Brain microvascular endothelial cell (primary cell): ENCODE data around the gene RGS7.

Source experiments
- DNase-seq: peaks from one replicate; pipeline ENCODE4 v3.0.0-alpha.2; 2020
- H3K27ac ChIP-seq: fragments of 250-450 bp; sonication (Bioruptor Pico); 2 replicates; pipeline ENCODE4 v1.5.1; 2020; ENCODE audit warnings: mild to moderate bottlenecking, moderate library complexity
- H3K27me3 ChIP-seq: fragments of 250-450 bp; sonication (Bioruptor Pico); replicated peaks from 2 replicates; pipeline ENCODE4 v1.5.1; 2020; ENCODE audit warnings: mild to moderate bottlenecking
- H3K36me3 ChIP-seq: fragments of 250-450 bp; sonication (Bioruptor Pico); replicated peaks from 2 replicates; pipeline ENCODE4 v1.5.1; 2020; ENCODE audit warnings: mild to moderate bottlenecking
- H3K4me3 ChIP-seq: 2 replicates; pipeline ENCODE4 v1.5.1; 2011; ENCODE audit warnings: low read depth, mild to moderate bottlenecking, control low read depth, low read length, moderate library complexity
- in situ Hi-C: cut with HindIII; loops from 2 replicates; pipeline ENCODE4 v1.10.0; 2017; ENCODE audit warnings: low sequenced_read_pairs, low pct_ligation_motif_present
- TF ChIP-seq, protein P1 (sequence below): IDR thresholded peaks from 2 replicates; pipeline ENCODE4 v1.5.1; 2011; ENCODE audit warnings: low read depth, mild to moderate bottlenecking, moderate library complexity, low read length, control low read depth, inconsistent platforms; ENCODE audit errors: missing control alignments

The RGS7 gene

DNA sequence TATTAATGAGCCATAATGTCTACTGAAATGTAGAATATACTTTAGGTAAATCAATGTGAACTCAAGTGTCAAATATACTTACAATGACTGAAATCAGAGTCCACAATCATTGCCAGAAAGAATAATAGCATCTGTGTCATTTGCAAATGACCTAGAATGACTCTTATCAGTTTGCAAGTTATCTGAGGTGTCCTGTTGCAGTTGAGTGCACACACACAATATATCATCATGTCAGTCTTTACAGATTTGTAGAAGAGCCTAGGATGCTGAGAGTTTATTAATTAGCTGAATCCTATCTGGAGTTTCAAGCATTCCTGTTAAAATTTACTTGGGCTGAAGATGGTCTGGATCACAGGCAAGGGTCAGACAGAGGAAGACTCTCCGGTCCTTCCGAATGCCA is 421.1 kb downstream of the RGS7 start:
- no peaks in the 10 kb centered on the region for H3K36me3 ChIP-seq
- no peaks in the 10 kb centered on the region for H3K27me3 ChIP-seq
- TF ChIP-seq, protein P1, sequence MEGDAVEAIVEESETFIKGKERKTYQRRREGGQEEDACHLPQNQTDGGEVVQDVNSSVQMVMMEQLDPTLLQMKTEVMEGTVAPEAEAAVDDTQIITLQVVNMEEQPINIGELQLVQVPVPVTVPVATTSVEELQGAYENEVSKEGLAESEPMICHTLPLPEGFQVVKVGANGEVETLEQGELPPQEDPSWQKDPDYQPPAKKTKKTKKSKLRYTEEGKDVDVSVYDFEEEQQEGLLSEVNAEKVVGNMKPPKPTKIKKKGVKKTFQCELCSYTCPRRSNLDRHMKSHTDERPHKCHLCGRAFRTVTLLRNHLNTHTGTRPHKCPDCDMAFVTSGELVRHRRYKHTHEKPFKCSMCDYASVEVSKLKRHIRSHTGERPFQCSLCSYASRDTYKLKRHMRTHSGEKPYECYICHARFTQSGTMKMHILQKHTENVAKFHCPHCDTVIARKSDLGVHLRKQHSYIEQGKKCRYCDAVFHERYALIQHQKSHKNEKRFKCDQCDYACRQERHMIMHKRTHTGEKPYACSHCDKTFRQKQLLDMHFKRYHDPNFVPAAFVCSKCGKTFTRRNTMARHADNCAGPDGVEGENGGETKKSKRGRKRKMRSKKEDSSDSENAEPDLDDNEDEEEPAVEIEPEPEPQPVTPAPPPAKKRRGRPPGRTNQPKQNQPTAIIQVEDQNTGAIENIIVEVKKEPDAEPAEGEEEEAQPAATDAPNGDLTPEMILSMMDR, result no peak
- H3K27ac ChIP-seq, result no peak overlapping the region
- in situ Hi-C loops, result no loop called here
- H3K4me3 ChIP-seq, result no peak overlapping the region
- DNase-seq, result no peak

DNA sequence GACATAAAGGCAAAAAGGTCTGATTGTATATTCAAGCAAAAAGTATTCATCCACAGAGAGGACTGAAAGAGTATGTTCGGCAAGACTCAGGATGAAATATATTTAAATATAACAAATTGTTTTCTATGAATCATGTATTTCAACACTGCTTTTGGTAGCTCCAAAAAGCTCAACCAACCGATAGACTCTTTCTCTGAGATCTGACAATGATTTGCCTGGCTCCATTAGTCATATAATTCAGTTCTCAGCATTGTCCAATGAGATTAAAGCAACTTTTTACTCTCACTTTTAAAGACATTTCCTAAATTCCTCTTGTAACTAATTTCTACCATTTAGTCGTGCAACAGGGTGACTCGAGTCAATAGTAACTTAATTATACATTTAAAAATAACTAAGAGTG is 426.0 kb downstream of the RGS7 start:
- no peak overlapping the region for H3K4me3 ChIP-seq
- in situ Hi-C loops, result no loop called here
- H3K36me3 ChIP-seq, result no peaks in the 10 kb centered on the region
- TF ChIP-seq, protein P1, result no peak
- DNase-seq, result no peak
- no peaks in the 10 kb centered on the region for H3K27me3 ChIP-seq
- no peak overlapping the region for H3K27ac ChIP-seq

DNA sequence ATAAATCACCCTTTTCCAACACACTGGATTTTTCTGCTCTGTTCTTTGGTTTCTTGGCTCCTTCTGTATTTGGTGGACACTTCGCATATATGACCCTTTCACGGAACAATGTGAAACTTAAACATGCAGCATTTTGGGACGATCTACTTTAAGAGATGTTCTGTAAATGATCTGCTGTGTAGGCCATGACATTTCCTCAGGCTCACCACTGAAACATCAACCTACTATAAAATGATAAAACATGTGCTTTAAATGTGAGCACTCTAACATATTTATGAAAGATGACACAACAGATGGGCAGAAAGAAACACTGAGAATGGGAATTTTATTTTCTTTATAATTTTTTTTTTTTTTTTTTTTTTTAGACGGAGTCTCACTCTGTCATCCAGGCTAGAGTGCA is 428.7 kb downstream of the RGS7 start:
- in situ Hi-C loops, result no loop called here
- no peak for DNase-seq
- no peaks in the 10 kb centered on the region for H3K27me3 ChIP-seq

DNA sequence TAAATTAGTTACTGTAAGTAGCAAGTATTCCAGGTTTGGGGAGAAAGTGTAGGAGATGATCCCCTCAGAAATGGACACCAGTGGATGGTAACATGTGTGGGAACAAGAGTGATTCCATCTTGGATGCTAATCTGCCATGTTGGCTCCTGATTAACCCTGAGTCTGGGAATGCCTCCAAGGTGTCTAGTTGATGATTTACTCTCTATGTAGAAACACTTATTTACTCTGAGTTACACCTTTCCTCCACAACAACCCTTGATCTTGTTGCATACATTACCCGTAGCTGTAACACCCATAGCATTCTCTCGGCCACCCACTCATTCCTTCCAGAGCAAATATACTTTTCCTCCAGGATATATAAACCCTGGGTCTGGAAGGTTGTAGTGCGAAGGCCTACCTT is 429.2 kb downstream of the RGS7 start:
- no peaks in the 10 kb centered on the region for H3K36me3 ChIP-seq

More for the DNA sequence above, 428.7 kb downstream of the RGS7 start:
- Histone ChIP-seq H3K4me3 (no peak overlapping the region), H3K27ac (no peak overlapping the region), H3K36me3 (no peaks in the 10 kb centered on the region)
- TF ChIP-seq, protein P1, result no peak

DNA sequence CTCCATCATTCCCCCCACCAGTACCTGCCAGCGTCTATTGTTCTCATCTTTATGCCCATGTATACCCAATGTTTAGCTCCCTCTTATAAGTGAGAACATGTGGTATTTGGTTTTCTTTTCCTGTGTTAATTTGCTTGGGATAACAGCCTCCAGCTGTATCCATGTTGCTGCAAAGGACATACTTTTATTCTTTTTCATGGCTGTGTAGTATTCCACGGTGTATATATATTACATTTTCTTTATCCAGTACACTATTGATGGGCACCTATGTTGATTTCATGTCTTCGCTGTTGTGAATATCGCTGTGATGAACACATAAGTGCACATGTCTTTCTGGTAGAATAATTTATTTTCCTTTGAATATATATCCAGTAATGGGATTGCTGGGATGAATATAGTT is 431.7 kb downstream of the RGS7 start:
- H3K27me3 ChIP-seq, result no peaks in the 10 kb centered on the region
- TF ChIP-seq, protein P1, result no peak
- in situ Hi-C loops, result no loop called here
- DNase-seq, result no peak
- no peak overlapping the region for H3K27ac ChIP-seq
- no peak overlapping the region for H3K4me3 ChIP-seq
- no peaks in the 10 kb centered on the region for H3K36me3 ChIP-seq

More for the DNA sequence above, 429.2 kb downstream of the RGS7 start:
- in situ Hi-C loops, result no loop called here
- Histone ChIP-seq H3K4me3 (no peak overlapping the region), H3K27me3 (no peaks in the 10 kb centered on the region), H3K27ac (no peak overlapping the region)
- TF ChIP-seq, protein P1, result no peak
- DNase-seq, result no peak

DNA sequence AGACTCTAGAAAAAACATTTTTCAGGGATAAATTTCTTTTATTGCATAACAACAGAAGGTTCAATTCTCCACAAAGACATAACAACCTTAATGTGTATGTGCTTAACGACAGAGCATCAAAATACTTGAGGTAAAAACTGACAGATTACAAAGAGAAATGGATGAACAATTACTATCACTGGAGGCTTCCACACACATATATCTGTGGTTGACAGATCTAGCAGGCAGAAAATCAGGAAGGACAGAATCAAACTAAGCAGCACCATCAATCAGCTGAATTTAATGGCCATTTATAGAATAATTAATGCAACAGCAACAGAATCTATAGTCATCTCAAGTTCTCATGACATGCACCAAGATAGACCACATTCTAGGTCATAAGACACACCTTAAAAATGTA is 439.0 kb downstream of the RGS7 start:
- no peaks in the 10 kb centered on the region for H3K36me3 ChIP-seq
- H3K4me3 ChIP-seq, result no peak overlapping the region
- DNase-seq, result no peak
- H3K27me3 ChIP-seq, result no peaks in the 10 kb centered on the region
- TF ChIP-seq, protein P1, result no peak
- no peak overlapping the region for H3K27ac ChIP-seq
- in situ Hi-C loops, result no loop called here
